ENCODE measurements around the gene HEG1. TPM values are rescaled to one million over a fixed set of nuclear protein-coding genes. Genes with fewer than 3 reads are reported as not detected.

HEG1 gene
- total RNA-seq, 4 donors from 2014 or later = 55.9 to 85.5 (median 78.9) TPM

DNA sequence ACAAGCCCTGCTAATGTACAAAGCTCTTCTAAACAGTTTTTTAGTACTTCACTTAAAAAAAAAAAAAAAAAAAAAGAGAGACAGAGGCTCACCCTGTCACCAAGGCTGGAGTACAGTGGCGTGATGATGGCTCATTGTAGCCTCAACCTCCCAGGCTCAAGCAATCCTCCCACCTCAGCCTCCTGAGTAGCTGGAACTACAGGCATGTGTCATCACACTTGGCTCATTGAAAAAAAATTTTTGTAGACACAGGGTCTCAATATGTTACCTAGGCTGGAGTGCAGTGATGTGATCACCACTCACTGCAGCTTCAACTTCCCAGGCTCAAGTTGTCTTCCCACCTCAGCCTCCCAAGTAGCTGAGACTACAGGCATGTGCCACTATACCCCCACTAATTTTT lies 47.6 kb upstream of the HEG1 start:
- 80 to 90% methylated on average over 1 of the region's 1 CpG for WGBS, 2 donors (ENCODE audit: low coverage in 1 of 2)
- no peak for ATAC-seq

DNA sequence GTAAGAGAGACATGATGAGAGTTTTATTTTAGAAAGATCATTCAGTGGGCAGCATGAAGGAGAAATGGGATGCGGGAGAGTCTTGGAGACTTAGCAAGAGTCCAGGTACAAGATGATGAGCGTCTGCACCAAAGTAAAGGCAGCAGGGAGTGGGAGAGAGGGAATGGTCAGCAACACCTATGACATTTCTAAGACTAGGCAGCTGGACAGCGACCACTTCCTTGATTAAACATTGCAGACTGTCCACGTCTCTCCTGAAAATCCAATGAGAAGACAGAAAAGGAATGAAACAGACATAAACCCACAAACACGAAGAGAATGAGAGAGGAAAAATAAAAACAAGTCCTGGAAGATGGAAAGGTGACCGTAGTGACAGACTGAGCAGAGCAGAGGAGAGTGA lies 46.7 kb upstream of the HEG1 start:
- Histone ChIP-seq H3K4me3 (no peak overlapping the region), H3K27ac (no peak overlapping the region), H3K4me1 (no peaks in the 10 kb centered on the region), H3K27me3 (no peaks in the 10 kb centered on the region), H3K9me3 (peaks cover 0 to 7% (median 0%) of the 10 kb centered on the region in 3 donors), H3K36me3 (no peaks in the 10 kb centered on the region)
- WGBS, 2 donors (ENCODE audit: low coverage in 1 of 2) = 40 to 71% methylated on average over 1 to 5 of the region's 6 CpGs
- no peak for ATAC-seq
- TF ChIP-seq POLR2A (IDR thresholded peaks at IDR 0.05) = no peak

More for the DNA sequence above, 47.6 kb upstream of the HEG1 start:
- peaks cover 0 to 7% (median 0%) of the 10 kb centered on the region in 3 donors for H3K9me3 ChIP-seq
- H3K27ac ChIP-seq = no peak overlapping the region
- TF ChIP-seq CTCF (IDR thresholded peaks at IDR 0.05) (no peak), EP300 (IDR thresholded peaks at IDR 0.05) (no peak), POLR2AphosphoS5 (IDR thresholded peaks at IDR 0.05) (no peak), POLR2A (IDR thresholded peaks at IDR 0.05) (no peak)
- no peaks in the 10 kb centered on the region for H3K27me3 ChIP-seq
- H3K4me1 ChIP-seq = peaks cover 0 to 4% (median 0%) of the 10 kb centered on the region in 3 donors
- H3K4me3 ChIP-seq = no peak overlapping the region
- H3K36me3 ChIP-seq = no peaks in the 10 kb centered on the region

DNA sequence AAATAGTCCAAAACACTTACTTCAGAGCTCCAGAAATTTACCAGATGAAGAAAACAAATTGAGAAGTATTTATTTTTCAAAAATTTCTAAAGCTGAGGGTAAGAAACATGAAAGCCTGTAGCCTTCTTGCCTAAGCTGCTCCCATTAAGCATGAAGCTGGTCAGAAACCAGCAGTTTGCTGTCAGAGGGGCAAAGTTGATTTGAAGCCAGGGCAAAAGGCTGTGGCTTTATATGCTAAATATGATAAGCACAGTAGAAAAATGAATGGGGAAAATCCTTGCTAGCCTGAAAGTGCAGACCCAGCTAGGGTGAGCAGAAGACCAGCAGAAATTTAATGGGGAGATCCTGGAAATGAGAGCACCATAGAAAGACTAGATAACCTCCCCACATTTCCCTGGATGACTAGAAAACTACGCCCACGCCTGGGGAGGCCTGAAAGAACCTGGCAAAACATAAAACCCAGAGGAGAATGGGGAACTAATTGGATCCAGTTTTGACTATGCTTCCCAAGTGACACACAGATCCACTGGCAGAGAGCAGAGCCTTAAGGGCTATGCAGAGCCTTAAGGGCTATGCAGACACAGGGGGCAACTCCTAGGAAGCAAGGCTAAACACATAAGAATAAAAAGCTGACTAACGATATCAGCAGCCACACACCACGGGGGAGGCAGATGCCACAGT lies 43.0 kb upstream of the HEG1 start:
- TF ChIP-seq POLR2A (IDR thresholded peaks at IDR 0.05) = no peak
- TF ChIP-seq POLR2AphosphoS5 (IDR thresholded peaks at IDR 0.05) = no peak
- no peak for TF ChIP-seq CTCF (IDR thresholded peaks at IDR 0.05)
- TF ChIP-seq EP300 (IDR thresholded peaks at IDR 0.05) = no peak
- Histone ChIP-seq H3K4me1 (no peaks in the 10 kb centered on the region), H3K27ac (no peak overlapping the region), H3K9me3 (peaks cover 0 to 7% (median 0%) of the 10 kb centered on the region in 3 donors), H3K27me3 (no peaks in the 10 kb centered on the region), H3K36me3 (no peaks in the 10 kb centered on the region), H3K4me3 (no peak overlapping the region)
- 81 to 100% methylated on average over 2 to 4 of the region's 4 CpGs for WGBS, 2 donors (ENCODE audit: low coverage in 1 of 2)
- no peak for ATAC-seq

GRCh38 chr3:125090649-125091048 lies 34.9 kb upstream of the HEG1 start:
- Histone ChIP-seq H3K36me3 (no peaks in the 10 kb centered on the region), H3K27me3 (no peaks in the 10 kb centered on the region), H3K4me1 (no peaks in the 10 kb centered on the region), H3K4me3 (no peak overlapping the region), H3K9me3 (peaks cover 0 to 4% (median 0%) of the 10 kb centered on the region in 3 donors), H3K27ac (no peak overlapping the region)
- no peak for TF ChIP-seq POLR2A (IDR thresholded peaks at IDR 0.05)
- TF ChIP-seq CTCF (IDR thresholded peaks at IDR 0.05) = no peak
- no peak for TF ChIP-seq EP300 (IDR thresholded peaks at IDR 0.05)
- TF ChIP-seq POLR2AphosphoS5 (IDR thresholded peaks at IDR 0.05) = no peak
- no peak for ATAC-seq

GRCh38 chr3:125087768-125088391 lies 32.1 kb upstream of the HEG1 start:
- WGBS, 2 donors (ENCODE audit: low coverage in 1 of 2) = 18 to 30% methylated on average over 1 to 2 of the region's 6 CpGs
- Histone ChIP-seq H3K36me3 (no peaks in the 10 kb centered on the region), H3K4me3 (no peak overlapping the region), H3K27me3 (no peaks in the 10 kb centered on the region), H3K27ac (no peak overlapping the region), H3K4me1 (no peaks in the 10 kb centered on the region), H3K9me3 (peaks cover 0 to 4% (median 0%) of the 10 kb centered on the region in 3 donors)
- ATAC-seq = no peak
- TF ChIP-seq POLR2AphosphoS5 (IDR thresholded peaks at IDR 0.05) (no peak), CTCF (IDR thresholded peaks at IDR 0.05) (no peak), EP300 (IDR thresholded peaks at IDR 0.05) (no peak)

All from gastroesophageal sphincter (tissue), 4 donors.